HEK293 (cell line): ENCODE measurements around the gene WRAP53.
A peak's percentile ranks its signal among the peaks of the same experiment; 100 is the strongest.

Source experiments
- BCL11B ChIP-seq: fragments of 450-650 bp; formaldehyde crosslinking; IDR thresholded peaks from 2 replicates; pipeline ENCODE4 v1.5.1; 2016; ENCODE audit warnings: low read depth, missing biosample characterization, missing genetic modification characterization
- GLI2 ChIP-seq: fragments of 450-650 bp; formaldehyde crosslinking; IDR thresholded peaks from 2 replicates; pipeline ENCODE4; 2017; ENCODE audit warnings: missing biosample characterization, missing genetic modification characterization, low read depth, borderline replicate concordance
- GLIS1 ChIP-seq: fragments of 450-650 bp; formaldehyde crosslinking; IDR thresholded peaks from 2 replicates; pipeline ENCODE4 v1.5.1; 2016; ENCODE audit warnings: missing biosample characterization, missing genetic modification characterization
- MEIS1 ChIP-seq: sonication (generic); formaldehyde crosslinking; IDR thresholded peaks from 2 replicates; pipeline ENCODE4 v1.8.1; 2022; ENCODE audit warnings: missing genetic modification reagents, mild to moderate bottlenecking, borderline replicate concordance
- PRDM6 ChIP-seq: fragments of 450-650 bp; formaldehyde crosslinking; IDR thresholded peaks from 2 replicates; pipeline ENCODE4 v1.5.1; 2017; ENCODE audit warnings: missing biosample characterization, missing genetic modification characterization
- SCRT2 ChIP-seq: fragments of 450-650 bp; formaldehyde crosslinking; IDR thresholded peaks from 2 replicates; pipeline ENCODE4 v1.5.1; 2016; ENCODE audit warnings: missing biosample characterization, missing genetic modification characterization
- ZFHX2 ChIP-seq: fragments of 450-650 bp; formaldehyde crosslinking; conservative IDR thresholded peaks from 2 replicates; pipeline ENCODE4 v1.5.1; 2016; ENCODE audit warnings: missing biosample characterization, missing genetic modification characterization
- ZFP37 ChIP-seq: fragments of 450-650 bp; formaldehyde crosslinking; IDR thresholded peaks from 2 replicates; pipeline ENCODE4 v1.5.1; 2016; ENCODE audit warnings: missing biosample characterization, missing genetic modification characterization
- ZNF146 ChIP-seq: fragments of 450-650 bp; formaldehyde crosslinking; IDR thresholded peaks from 2 replicates; pipeline ENCODE4 v1.5.1; 2016; ENCODE audit warnings: missing biosample characterization, missing genetic modification characterization
- ZNF155 ChIP-seq: fragments of 450-650 bp; formaldehyde crosslinking; IDR thresholded peaks from 2 replicates; pipeline ENCODE4 v1.5.1; 2016; ENCODE audit warnings: missing biosample characterization, missing genetic modification characterization
- ZNF184 ChIP-seq: fragments of 450-650 bp; IDR thresholded peaks from 2 replicates; pipeline ENCODE4 v1.5.1; 2018; ENCODE audit warnings: missing biosample characterization, mild to moderate bottlenecking, missing genetic modification characterization
- ZNF248 ChIP-seq: fragments of 450-650 bp; formaldehyde crosslinking; IDR thresholded peaks from 2 replicates; pipeline ENCODE4 v1.5.1; 2017; ENCODE audit warnings: missing biosample characterization, missing genetic modification characterization
- ZNF311 ChIP-seq: fragments of 450-650 bp; formaldehyde crosslinking; IDR thresholded peaks from 2 replicates; pipeline ENCODE4 v1.5.1; 2017; ENCODE audit warnings: missing biosample characterization, missing genetic modification characterization, borderline replicate concordance
- ZNF354C ChIP-seq: fragments of 450-650 bp; formaldehyde crosslinking; IDR thresholded peaks from 2 replicates; pipeline ENCODE4 v1.5.1; 2016; ENCODE audit warnings: missing biosample characterization, missing genetic modification characterization, low read depth, borderline replicate concordance
- ZNF366 ChIP-seq: fragments of 450-650 bp; formaldehyde crosslinking; conservative IDR thresholded peaks from 2 replicates; pipeline ENCODE4 v1.5.1; 2016; ENCODE audit warnings: missing biosample characterization, missing genetic modification characterization
- ZNF416 ChIP-seq: fragments of 450-650 bp; formaldehyde crosslinking; IDR thresholded peaks from 2 replicates; pipeline ENCODE4 v1.5.1; 2016; ENCODE audit warnings: missing biosample characterization, missing genetic modification characterization
- ZNF423 ChIP-seq: fragments of 450-650 bp; formaldehyde crosslinking; IDR thresholded peaks from 2 replicates; pipeline ENCODE4 v1.5.1; 2016; ENCODE audit warnings: missing biosample characterization, missing genetic modification characterization
- ZNF48 ChIP-seq: fragments of 450-650 bp; formaldehyde crosslinking; IDR thresholded peaks from 2 replicates; pipeline ENCODE4 v1.5.1; 2016; ENCODE audit warnings: missing biosample characterization, missing genetic modification characterization
- ZNF530 ChIP-seq: fragments of 450-650 bp; formaldehyde crosslinking; IDR thresholded peaks from 2 replicates; pipeline ENCODE4 v1.5.1; 2016; ENCODE audit warnings: low read depth, missing biosample characterization, missing genetic modification characterization
- ZNF549 ChIP-seq: fragments of 450-650 bp; IDR thresholded peaks from 2 replicates; pipeline ENCODE4 v1.5.1; 2018; ENCODE audit warnings: missing biosample characterization, missing genetic modification characterization, mild to moderate bottlenecking, inconsistent platforms, moderate library complexity
- ZNF561 ChIP-seq: fragments of 450-650 bp; IDR thresholded peaks from 2 replicates; pipeline ENCODE4 v1.5.1; 2018; ENCODE audit warnings: missing biosample characterization, missing genetic modification characterization, borderline replicate concordance
- ZNF596 ChIP-seq: fragments of 450-650 bp; IDR thresholded peaks from 2 replicates; pipeline ENCODE4 v1.5.0; 2018; ENCODE audit warnings: missing biosample characterization, mild to moderate bottlenecking, missing genetic modification characterization, moderate library complexity
- ZNF776 ChIP-seq: fragments of 450-650 bp; formaldehyde crosslinking; IDR thresholded peaks from 2 replicates; pipeline ENCODE4 v1.5.0; 2017; ENCODE audit warnings: missing biosample characterization, missing genetic modification characterization, borderline replicate concordance
- ZNF785 ChIP-seq: fragments of 450-650 bp; formaldehyde crosslinking; IDR thresholded peaks from 2 replicates; pipeline ENCODE4 v1.5.1; 2016; ENCODE audit warnings: missing biosample characterization, missing genetic modification characterization
- ZXDB ChIP-seq: fragments of 450-650 bp; formaldehyde crosslinking; IDR thresholded peaks from 2 replicates; pipeline ENCODE4 v1.5.1; 2016; ENCODE audit warnings: missing biosample characterization, missing genetic modification characterization
- TF ChIP-seq, protein P1 (sequence below): fragments of 450-650 bp; IDR thresholded peaks from 2 replicates; pipeline ENCODE4 v1.5.1; 2018; ENCODE audit warnings: missing biosample characterization, mild to moderate bottlenecking, missing genetic modification characterization
- TF ChIP-seq, protein P2 (sequence below): fragments of 450-650 bp; formaldehyde crosslinking; IDR thresholded peaks from 2 replicates; pipeline ENCODE4 v1.5.1; 2016; ENCODE audit warnings: missing biosample characterization, missing genetic modification characterization, borderline replicate concordance
- TF ChIP-seq, protein P3 (sequence below): fragments of 450-650 bp; formaldehyde crosslinking; IDR thresholded peaks from 2 replicates; pipeline ENCODE4 v1.5.1; 2017; ENCODE audit warnings: missing biosample characterization, missing genetic modification characterization
- TF ChIP-seq, protein P4 (sequence below): fragments of 450-650 bp; formaldehyde crosslinking; IDR thresholded peaks from 2 replicates; pipeline ENCODE4 v1.5.1; 2016; ENCODE audit warnings: missing biosample characterization, missing genetic modification characterization

WRAP53 gene

DNA sequence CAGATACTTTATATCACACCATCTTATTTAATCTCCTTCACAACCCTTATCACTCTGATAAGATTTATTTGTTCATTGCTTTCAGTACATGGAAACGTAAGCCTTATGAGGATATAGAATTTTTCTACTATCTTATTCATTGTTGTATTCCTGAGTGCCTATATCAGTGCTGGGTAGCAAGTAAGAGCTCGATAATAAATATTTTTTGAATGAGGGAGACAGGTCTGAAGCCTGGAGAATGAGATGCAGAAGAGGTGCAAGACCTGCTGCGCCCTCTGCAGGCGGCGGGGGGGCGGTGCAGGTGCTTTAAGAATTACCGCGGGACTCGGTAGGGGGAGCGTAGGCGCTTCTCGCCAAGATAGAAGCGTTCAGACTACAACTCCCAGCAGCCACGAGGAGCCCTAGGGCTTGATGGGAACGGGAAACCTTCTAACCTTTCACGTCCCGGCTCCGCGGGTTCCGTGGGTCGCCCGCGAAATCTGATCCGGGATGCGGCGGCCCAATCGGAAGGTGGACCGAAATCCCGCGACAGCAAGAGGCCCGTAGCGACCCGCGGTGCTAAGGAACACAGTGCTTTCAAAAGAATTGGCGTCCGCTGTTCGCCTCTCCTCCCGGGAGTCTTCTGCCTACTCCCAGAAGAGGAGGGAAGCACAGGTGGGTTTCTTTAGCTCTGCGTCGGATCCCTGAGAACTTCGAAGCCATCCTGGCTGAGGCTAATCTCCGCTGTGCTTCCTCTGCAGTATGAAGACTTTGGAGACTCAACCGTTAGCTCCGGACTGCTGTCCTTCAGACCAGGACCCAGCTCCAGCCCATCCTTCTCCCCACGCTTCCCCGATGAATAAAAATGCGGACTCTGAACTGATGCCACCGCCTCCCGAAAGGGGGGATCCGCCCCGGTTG is at the start of gene WRAP53 (continued):
- TF ChIP-seq ZNF776 (tag by site-specific recombination), result no peak
- peak; percentile 38; the same call in 1 of the 2 replicates for TF ChIP-seq ZNF184 (tag by site-specific recombination)
- TF ChIP-seq ZFP37 (tag by site-specific recombination), result no peak
- TF ChIP-seq, protein P1, sequence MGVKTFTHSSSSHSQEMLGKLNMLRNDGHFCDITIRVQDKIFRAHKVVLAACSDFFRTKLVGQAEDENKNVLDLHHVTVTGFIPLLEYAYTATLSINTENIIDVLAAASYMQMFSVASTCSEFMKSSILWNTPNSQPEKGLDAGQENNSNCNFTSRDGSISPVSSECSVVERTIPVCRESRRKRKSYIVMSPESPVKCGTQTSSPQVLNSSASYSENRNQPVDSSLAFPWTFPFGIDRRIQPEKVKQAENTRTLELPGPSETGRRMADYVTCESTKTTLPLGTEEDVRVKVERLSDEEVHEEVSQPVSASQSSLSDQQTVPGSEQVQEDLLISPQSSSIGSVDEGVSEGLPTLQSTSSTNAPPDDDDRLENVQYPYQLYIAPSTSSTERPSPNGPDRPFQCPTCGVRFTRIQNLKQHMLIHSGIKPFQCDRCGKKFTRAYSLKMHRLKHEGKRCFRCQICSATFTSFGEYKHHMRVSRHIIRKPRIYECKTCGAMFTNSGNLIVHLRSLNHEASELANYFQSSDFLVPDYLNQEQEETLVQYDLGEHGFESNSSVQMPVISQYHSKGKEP (tag by site-specific recombination), result peak; percentile 67; the same call in 1 of the 2 replicates
- no peak for TF ChIP-seq ZNF311 (tag by site-specific recombination)
- no peak for TF ChIP-seq PRDM6 (tag by site-specific recombination)
- no peak for TF ChIP-seq ZNF146 (tag by site-specific recombination)
- no peak for TF ChIP-seq GLI2 (tag by site-specific recombination)
- TF ChIP-seq ZNF423, result no peak
- TF ChIP-seq ZNF354C (tag by site-specific recombination), result no peak
- TF ChIP-seq ZNF366, result peak; percentile 90
- no peak for TF ChIP-seq SCRT2 (tag by site-specific recombination)
- no peak for TF ChIP-seq ZNF416 (tag by site-specific recombination)
- no peak for TF ChIP-seq ZNF596 (tag by site-specific recombination)
- TF ChIP-seq, protein P2, sequence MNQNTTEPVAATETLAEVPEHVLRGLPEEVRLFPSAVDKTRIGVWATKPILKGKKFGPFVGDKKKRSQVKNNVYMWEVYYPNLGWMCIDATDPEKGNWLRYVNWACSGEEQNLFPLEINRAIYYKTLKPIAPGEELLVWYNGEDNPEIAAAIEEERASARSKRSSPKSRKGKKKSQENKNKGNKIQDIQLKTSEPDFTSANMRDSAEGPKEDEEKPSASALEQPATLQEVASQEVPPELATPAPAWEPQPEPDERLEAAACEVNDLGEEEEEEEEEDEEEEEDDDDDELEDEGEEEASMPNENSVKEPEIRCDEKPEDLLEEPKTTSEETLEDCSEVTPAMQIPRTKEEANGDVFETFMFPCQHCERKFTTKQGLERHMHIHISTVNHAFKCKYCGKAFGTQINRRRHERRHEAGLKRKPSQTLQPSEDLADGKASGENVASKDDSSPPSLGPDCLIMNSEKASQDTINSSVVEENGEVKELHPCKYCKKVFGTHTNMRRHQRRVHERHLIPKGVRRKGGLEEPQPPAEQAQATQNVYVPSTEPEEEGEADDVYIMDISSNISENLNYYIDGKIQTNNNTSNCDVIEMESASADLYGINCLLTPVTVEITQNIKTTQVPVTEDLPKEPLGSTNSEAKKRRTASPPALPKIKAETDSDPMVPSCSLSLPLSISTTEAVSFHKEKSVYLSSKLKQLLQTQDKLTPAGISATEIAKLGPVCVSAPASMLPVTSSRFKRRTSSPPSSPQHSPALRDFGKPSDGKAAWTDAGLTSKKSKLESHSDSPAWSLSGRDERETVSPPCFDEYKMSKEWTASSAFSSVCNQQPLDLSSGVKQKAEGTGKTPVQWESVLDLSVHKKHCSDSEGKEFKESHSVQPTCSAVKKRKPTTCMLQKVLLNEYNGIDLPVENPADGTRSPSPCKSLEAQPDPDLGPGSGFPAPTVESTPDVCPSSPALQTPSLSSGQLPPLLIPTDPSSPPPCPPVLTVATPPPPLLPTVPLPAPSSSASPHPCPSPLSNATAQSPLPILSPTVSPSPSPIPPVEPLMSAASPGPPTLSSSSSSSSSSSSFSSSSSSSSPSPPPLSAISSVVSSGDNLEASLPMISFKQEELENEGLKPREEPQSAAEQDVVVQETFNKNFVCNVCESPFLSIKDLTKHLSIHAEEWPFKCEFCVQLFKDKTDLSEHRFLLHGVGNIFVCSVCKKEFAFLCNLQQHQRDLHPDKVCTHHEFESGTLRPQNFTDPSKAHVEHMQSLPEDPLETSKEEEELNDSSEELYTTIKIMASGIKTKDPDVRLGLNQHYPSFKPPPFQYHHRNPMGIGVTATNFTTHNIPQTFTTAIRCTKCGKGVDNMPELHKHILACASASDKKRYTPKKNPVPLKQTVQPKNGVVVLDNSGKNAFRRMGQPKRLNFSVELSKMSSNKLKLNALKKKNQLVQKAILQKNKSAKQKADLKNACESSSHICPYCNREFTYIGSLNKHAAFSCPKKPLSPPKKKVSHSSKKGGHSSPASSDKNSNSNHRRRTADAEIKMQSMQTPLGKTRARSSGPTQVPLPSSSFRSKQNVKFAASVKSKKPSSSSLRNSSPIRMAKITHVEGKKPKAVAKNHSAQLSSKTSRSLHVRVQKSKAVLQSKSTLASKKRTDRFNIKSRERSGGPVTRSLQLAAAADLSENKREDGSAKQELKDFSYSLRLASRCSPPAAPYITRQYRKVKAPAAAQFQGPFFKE (tag by site-specific recombination), result no peak
- peak; percentile 22; the same call in 1 of the 2 replicates for TF ChIP-seq ZNF561
- TF ChIP-seq ZNF785 (tag by site-specific recombination), result no peak
- TF ChIP-seq, protein P3, sequence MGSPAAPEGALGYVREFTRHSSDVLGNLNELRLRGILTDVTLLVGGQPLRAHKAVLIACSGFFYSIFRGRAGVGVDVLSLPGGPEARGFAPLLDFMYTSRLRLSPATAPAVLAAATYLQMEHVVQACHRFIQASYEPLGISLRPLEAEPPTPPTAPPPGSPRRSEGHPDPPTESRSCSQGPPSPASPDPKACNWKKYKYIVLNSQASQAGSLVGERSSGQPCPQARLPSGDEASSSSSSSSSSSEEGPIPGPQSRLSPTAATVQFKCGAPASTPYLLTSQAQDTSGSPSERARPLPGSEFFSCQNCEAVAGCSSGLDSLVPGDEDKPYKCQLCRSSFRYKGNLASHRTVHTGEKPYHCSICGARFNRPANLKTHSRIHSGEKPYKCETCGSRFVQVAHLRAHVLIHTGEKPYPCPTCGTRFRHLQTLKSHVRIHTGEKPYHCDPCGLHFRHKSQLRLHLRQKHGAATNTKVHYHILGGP, result no peak
- 0 out of 2 replicates have a peak, but pooled peaks have one; percentile 50 for TF ChIP-seq BCL11B (tag by site-specific recombination)
- peak; percentile 25; the same call in 1 of the 2 replicates for TF ChIP-seq GLIS1 (tag by site-specific recombination)
- TF ChIP-seq MEIS1 (CRISPR knock-in tag), result no peak
- TF ChIP-seq ZNF248 (tag by site-specific recombination), result no peak
- TF ChIP-seq ZNF155 (tag by site-specific recombination), result no peak
- TF ChIP-seq, protein P4, sequence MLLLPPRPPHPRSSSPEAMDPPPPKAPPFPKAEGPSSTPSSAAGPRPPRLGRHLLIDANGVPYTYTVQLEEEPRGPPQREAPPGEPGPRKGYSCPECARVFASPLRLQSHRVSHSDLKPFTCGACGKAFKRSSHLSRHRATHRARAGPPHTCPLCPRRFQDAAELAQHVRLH (tag by site-specific recombination), result peak; percentile 94
- TF ChIP-seq ZXDB (tag by site-specific recombination), result no peak
- no peak for TF ChIP-seq ZNF549 (tag by site-specific recombination)
- peak; percentile 63 for TF ChIP-seq ZFHX2 (tag by site-specific recombination)
- TF ChIP-seq ZNF530, result no peak
- TF ChIP-seq ZNF48 (tag by site-specific recombination), result no peak
